Activated CD4-positive, alpha-beta memory T cell treated with anti-CD3 and anti-CD28 coated beads, Interleukin-2, amount 10 ng/mL, durations not matched to agents 7 days and 5 days (primary cell): ENCODE measurements around the gene CHN2. TPM values are rescaled to one million over a fixed set of nuclear protein-coding genes. Genes with fewer than 3 reads are reported as not detected.

Experiments
- CTCF ChIA-PET: fragments of 350-600 bp; sonication (Branson Sonifier 250); formaldehyde crosslinking; loops from one replicate; lab custom pipeline; 2021; ENCODE audit warnings: antibody characterized with exemption, inconsistent platforms; lab: Charles Lee
- POLR2A ChIA-PET: fragments of 350-600 bp; sonication (Branson Sonifier 250); formaldehyde crosslinking; loops from one replicate; lab custom pipeline; 2021; ENCODE audit warnings: antibody characterized with exemption; lab: Charles Lee
- DNase-seq: peaks from one replicate; pipeline ENCODE4 v3.0.0-alpha.2; 2020
- H3K27ac Mint-ChIP-seq: one replicate; pipeline ENCODE4 v1.8.0; 2021; ENCODE audit warnings: mild to moderate bottlenecking, mixed read lengths
- H3K27me3 Mint-ChIP-seq: one replicate; pipeline ENCODE4 v1.8.0; 2021; ENCODE audit warnings: mixed read lengths
- H3K36me3 Mint-ChIP-seq: one replicate; pipeline ENCODE4 v1.8.0; 2021; ENCODE audit warnings: low read depth, mixed read lengths
- H3K4me1 Mint-ChIP-seq: one replicate; pipeline ENCODE4 v1.8.0; 2021; ENCODE audit warnings: mixed read lengths
- H3K4me3 Mint-ChIP-seq: one replicate; pipeline ENCODE4 v1.8.0; 2021; ENCODE audit warnings: mild to moderate bottlenecking, mixed read lengths
- H3K9me3 Mint-ChIP-seq: one replicate; pipeline ENCODE4 v1.8.0; 2021; ENCODE audit warnings: mixed read lengths
- total RNA-seq, 2 experiments: library from RNA; stranded (reverse); gene quantifications; one replicate each; pipeline ENCODE4 v1.2.3, GENCODE V29; 2021

CHN2 gene
- total RNA-seq, 2 experiments from 2014 or later: 6.8 to 7.4 TPM

DNA sequence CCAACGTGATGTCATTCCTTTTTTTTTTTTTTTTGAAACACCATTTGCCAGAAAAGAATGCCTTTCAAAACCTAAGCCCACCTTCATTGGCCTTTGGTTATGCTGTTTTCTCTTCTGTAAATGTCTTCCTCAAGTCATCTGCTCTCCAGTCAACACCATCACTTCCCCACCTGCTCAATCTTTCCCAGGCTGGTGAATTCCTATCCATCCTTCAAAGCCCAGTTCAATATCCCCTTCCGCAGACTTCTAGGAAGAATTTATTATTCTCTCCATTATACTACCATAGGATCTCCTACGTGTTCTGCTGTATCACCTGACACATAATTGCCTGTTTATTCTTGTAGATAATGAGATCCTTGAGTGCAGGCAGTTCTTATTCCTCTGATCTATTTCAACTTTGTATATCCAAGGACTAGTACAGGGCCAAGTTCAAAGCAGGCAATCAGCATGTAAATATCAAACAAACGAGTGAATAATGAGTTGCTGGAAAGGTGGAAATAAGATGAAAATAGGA lies 295.6 kb downstream of the CHN2 start:
- DNase-seq: no peak
- Mint-ChIP-seq H3K36me3 (no peaks in the 10 kb centered on the region), H3K27me3 (no peaks in the 10 kb centered on the region), H3K4me1 (no peaks in the 10 kb centered on the region), H3K4me3 (no peak overlapping the region), H3K27ac (no peak overlapping the region), H3K9me3 (no peaks in the 10 kb centered on the region)
- POLR2A ChIA-PET: no interaction called here
- CTCF ChIA-PET: no interaction called here

DNA sequence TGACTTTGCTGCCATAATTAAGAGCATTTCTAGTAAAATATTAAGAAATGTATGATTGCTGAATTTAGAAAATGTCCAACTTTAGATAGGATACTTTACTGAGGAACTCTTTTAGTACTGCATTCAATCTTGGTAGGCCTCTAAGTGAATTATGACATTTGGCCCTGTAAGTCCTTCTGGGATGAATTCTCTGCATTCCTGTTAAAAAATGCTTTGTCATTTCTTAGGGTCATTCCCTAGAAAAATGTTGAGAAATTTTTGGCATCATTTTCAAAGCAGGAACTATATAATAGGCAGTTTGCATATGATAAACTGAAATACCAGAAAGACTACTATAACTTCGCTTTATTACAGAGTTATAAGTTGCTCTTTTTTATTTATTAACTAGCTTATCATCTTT lies 299.8 kb downstream of the CHN2 start:
- CTCF ChIA-PET: interaction anchor here (0.6 kb wide), 1 partner anchor 511 kb away, joined by 4 read pairs; no protein-coding TSS in a partner anchor
- Mint-ChIP-seq H3K36me3 (no peaks in the 10 kb centered on the region), H3K4me3 (no peak overlapping the region), H3K4me1 (no peaks in the 10 kb centered on the region), H3K27ac (no peak overlapping the region), H3K27me3 (no peaks in the 10 kb centered on the region), H3K9me3 (no peaks in the 10 kb centered on the region)
- no peak for DNase-seq
- POLR2A ChIA-PET: no interaction called here

DNA sequence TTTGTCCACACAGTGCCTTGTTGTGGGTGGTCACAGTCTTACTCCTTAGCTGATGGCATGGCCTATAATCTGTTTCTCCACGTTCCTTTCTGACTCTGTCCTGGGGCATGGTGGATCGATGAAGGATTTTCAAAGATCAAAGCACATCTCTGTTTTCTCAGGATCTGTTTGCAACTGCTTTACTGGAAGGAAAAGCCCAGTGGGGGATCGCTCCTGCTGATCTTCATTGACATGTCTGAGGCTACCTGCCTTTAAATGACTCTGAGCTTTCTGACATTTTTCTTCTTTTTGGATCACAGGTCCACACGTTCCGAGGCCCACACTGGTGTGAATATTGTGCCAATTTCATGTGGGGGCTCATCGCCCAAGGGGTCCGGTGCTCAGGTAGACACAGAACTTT lies 301.1 kb downstream of the CHN2 start:
- no peak for DNase-seq
- POLR2A ChIA-PET: no interaction called here
- Mint-ChIP-seq H3K4me3 (no peak overlapping the region), H3K9me3 (no peaks in the 10 kb centered on the region), H3K27ac (no peak overlapping the region), H3K36me3 (no peaks in the 10 kb centered on the region), H3K4me1 (no peaks in the 10 kb centered on the region), H3K27me3 (no peaks in the 10 kb centered on the region)
- CTCF ChIA-PET: no interaction called here

DNA sequence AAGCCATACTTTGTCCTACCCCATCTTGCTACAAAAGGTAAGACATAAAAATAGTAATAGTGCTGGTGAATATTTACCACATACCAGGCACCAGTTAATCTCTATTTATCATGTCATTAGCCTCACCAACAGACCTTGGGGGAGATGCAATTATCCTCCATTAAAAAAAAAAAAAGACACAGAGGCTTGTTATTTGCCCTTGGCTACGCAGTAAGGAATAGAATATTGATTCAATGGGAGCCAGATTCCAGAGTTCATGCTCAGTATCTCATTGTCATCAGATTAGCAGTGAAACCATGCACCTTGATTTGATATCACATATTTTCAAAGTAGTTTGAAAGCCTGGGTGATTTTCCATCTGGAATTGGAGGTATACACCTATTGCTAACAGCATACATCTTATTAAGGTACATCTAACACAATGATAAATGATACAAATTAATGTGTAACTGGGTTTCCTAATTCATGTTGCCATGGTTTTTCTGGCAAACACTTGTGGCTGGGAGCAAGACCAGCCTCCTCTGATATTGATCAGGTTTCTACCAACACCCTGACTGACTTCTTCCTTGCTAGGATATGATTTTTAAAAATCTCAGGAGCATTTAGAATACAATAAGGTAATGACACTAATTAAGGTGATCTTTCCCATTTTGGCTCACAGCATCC lies 301.9 kb downstream of the CHN2 start:
- H3K4me3 Mint-ChIP-seq: no peak overlapping the region
- CTCF ChIA-PET: no interaction called here
- no peaks in the 10 kb centered on the region for H3K27me3 Mint-ChIP-seq
- DNase-seq: no peak
- H3K9me3 Mint-ChIP-seq: no peaks in the 10 kb centered on the region
- no peaks in the 10 kb centered on the region for H3K36me3 Mint-ChIP-seq
- POLR2A ChIA-PET: no interaction called here
- no peak overlapping the region for H3K27ac Mint-ChIP-seq
- H3K4me1 Mint-ChIP-seq: no peaks in the 10 kb centered on the region

DNA sequence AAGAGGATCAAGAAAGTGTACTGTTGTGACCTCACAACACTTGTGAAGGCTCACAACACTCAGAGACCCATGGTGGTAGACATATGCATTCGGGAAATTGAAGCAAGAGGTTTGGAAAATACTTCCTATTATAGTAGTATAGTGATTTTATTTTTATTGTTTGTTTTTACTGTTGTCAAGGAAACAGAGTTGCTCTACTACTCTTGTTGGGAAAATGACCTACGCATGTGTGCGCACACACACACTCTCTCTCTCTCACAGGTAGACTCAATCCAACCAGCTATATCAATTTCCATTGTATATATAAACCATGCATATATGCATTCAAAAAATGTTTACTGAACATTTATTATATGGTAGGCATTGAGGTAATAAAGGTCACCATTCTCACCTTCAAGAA lies 305.4 kb downstream of the CHN2 start:
- H3K36me3 Mint-ChIP-seq: no peaks in the 10 kb centered on the region
- no peak overlapping the region for H3K4me3 Mint-ChIP-seq
- no peak overlapping the region for H3K27ac Mint-ChIP-seq
- no peaks in the 10 kb centered on the region for H3K9me3 Mint-ChIP-seq
- ChIA-PET CTCF (no interaction called here), POLR2A (no interaction called here)
- no peaks in the 10 kb centered on the region for H3K27me3 Mint-ChIP-seq
- DNase-seq: no peak
- H3K4me1 Mint-ChIP-seq: no peaks in the 10 kb centered on the region

DNA sequence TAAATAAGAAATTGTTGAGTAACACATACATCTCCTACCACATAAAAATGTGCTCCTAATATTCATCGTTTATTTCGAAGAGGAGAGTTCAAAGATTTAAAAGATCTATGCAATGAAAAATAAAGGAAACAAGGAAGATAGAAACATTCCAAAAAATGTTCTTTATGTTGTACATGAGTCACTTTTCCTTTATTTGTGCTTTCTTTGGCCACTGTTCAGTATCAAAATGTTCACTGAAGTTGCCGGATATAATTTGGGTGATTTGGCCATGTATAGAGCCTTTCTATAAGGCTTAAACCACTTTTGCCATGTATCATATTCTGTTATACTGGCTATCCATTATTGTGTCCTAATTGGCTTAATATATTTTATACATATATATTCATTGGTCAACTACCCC lies 306.1 kb downstream of the CHN2 start:
- no peak overlapping the region for H3K4me3 Mint-ChIP-seq
- H3K9me3 Mint-ChIP-seq: no peaks in the 10 kb centered on the region
- no peak overlapping the region for H3K27ac Mint-ChIP-seq
- no peaks in the 10 kb centered on the region for H3K36me3 Mint-ChIP-seq
- ChIA-PET POLR2A (no interaction called here), CTCF (no interaction called here)
- H3K4me1 Mint-ChIP-seq: no peaks in the 10 kb centered on the region
- no peaks in the 10 kb centered on the region for H3K27me3 Mint-ChIP-seq
- DNase-seq: no peak

DNA sequence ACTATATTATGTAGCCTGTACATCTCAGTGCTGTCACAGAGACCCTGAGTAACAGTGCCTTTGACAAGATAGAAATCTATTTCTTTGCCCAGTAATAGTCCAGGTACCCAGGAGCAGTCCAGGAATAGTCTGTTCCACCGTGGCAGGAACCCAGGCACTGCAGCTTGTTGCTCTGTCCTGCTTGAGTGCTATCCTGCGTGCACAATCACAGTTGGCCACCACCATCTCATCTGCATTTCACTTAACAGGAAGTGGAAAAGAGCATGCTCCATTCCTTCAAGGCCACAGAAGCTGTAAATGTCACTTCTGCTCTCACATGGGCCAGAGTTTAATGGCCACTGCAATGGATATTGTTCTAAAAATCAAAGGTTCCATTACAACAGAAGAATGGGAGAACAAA lies 307.6 kb downstream of the CHN2 start:
- Mint-ChIP-seq H3K4me1 (no peaks in the 10 kb centered on the region), H3K9me3 (no peaks in the 10 kb centered on the region), H3K27me3 (no peaks in the 10 kb centered on the region), H3K27ac (no peak overlapping the region), H3K36me3 (no peaks in the 10 kb centered on the region), H3K4me3 (no peak overlapping the region)
- ChIA-PET CTCF (no interaction called here), POLR2A (no interaction called here)
- DNase-seq: no peak

DNA sequence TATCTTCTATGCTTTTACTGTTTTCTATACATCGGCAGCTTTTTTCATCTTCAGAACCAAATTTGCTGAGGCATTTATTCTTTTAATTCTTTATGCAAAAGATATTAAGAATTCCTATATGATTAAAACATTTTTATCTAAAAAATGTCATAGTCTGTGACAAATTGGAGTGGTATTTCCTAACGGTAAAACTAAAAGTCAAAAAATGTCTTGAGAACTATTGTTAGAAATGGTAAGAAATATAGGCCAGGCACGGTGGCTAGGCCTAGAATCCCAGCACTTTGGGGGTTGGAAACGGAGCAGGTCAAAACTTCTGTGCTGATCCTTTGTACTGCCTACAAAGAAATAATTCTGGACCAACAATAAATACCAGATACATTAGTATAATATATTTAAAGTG lies 311.4 kb downstream of the CHN2 start:
- Mint-ChIP-seq H3K4me1 (no peaks in the 10 kb centered on the region), H3K27ac (no peak overlapping the region), H3K4me3 (no peak overlapping the region), H3K27me3 (no peaks in the 10 kb centered on the region), H3K9me3 (no peaks in the 10 kb centered on the region), H3K36me3 (no peaks in the 10 kb centered on the region)
- ChIA-PET POLR2A (no interaction called here), CTCF (no interaction called here)
- no peak for DNase-seq

DNA sequence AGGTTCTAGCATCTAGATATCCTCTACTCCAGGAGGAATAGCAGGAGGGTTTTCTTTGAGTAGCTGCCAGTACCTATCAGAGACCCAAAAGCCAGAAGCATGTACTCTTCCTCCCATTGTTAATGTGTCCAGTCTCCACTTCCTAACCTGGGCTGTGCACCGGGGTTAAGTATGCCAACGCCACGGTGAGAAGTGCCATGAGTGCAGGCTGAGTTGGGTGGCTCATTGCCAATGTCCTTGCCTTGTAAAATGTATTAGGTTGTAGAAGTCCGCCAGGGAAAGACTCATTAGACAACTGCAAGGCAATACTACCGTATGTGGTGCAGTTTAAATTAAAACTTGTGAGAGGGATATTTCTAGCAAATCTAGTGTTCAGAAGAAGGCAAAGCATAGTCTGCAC lies 314.0 kb downstream of the CHN2 start:
- no peaks in the 10 kb centered on the region for H3K36me3 Mint-ChIP-seq
- no peaks in the 10 kb centered on the region for H3K27me3 Mint-ChIP-seq
- H3K4me3 Mint-ChIP-seq: no peak overlapping the region
- H3K27ac Mint-ChIP-seq: no peak overlapping the region
- no peaks in the 10 kb centered on the region for H3K9me3 Mint-ChIP-seq
- no peaks in the 10 kb centered on the region for H3K4me1 Mint-ChIP-seq
- ChIA-PET POLR2A (no interaction called here), CTCF (no interaction called here)
- no peak for DNase-seq

DNA sequence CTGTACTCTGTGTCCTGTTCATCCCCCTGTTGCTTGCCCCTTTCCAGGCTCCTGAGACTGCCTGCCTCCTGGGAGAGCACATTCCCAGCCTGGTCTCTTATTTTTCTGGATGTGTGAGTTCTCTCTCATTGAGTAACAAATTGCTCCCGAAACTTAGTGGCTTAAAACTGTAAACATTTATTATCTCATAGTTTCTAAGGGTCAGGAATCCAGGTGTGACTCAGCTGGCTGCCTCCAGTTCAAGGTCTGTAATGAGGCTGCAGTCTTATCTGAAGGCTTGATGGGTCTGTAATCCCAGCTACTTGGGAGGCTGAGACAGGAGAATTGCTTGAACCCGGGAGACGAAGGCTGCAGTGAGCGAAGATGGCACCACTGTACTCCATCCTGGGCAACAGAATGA lies 315.5 kb downstream of the CHN2 start:
- H3K4me1 Mint-ChIP-seq: no peaks in the 10 kb centered on the region
- no peak for DNase-seq
- no peaks in the 10 kb centered on the region for H3K9me3 Mint-ChIP-seq
- no peaks in the 10 kb centered on the region for H3K36me3 Mint-ChIP-seq
- ChIA-PET POLR2A (no interaction called here), CTCF (no interaction called here)
- H3K4me3 Mint-ChIP-seq: no peak overlapping the region
- no peak overlapping the region for H3K27ac Mint-ChIP-seq
- H3K27me3 Mint-ChIP-seq: no peaks in the 10 kb centered on the region

DNA sequence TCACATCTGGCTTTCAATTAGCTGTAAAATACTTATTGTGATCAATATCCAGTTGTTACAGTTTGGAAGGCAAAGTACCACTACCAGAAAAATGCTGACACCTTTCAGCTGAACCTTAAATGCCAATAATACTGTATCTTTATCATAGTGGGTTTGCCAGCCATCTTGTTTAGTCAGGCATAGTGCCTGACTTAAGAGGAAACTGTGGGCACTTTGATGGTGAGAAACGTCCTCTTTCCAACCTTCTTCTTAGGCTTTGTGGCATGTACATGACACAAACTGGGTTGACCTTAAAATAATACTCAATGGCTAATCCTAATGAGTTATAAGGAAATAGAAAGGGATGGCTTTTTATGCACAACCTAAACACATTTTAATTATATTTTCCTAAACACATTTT lies 316.8 kb downstream of the CHN2 start:
- H3K27me3 Mint-ChIP-seq: no peaks in the 10 kb centered on the region
- no peak overlapping the region for H3K27ac Mint-ChIP-seq
- CTCF ChIA-PET: no interaction called here
- H3K4me3 Mint-ChIP-seq: no peak overlapping the region
- no peaks in the 10 kb centered on the region for H3K4me1 Mint-ChIP-seq
- no peak for DNase-seq
- H3K9me3 Mint-ChIP-seq: no peaks in the 10 kb centered on the region
- no peaks in the 10 kb centered on the region for H3K36me3 Mint-ChIP-seq
- POLR2A ChIA-PET: no interaction called here

DNA sequence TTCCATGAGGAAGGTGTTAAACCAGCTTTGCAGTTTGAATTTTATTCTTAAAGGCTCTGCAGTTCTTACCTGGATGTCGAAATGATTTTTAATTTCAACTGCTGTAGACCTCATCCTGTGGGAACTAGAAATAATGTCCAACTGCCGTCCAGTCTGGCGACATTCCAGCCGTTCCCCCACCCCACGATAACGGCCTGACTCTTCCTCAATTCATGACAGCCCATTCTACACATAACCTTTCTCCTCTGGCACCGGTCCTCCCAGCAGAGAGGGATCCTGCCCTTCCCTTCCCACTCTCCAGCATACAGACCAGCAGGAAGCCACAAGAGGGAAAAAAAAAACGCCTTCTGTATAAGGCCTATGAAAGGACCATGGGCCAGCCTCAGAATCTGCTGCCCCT lies 317.3 kb downstream of the CHN2 start:
- H3K4me3 Mint-ChIP-seq: no peak overlapping the region
- no peaks in the 10 kb centered on the region for H3K27me3 Mint-ChIP-seq
- CTCF ChIA-PET: no interaction called here
- no peaks in the 10 kb centered on the region for H3K4me1 Mint-ChIP-seq
- H3K9me3 Mint-ChIP-seq: no peaks in the 10 kb centered on the region
- H3K36me3 Mint-ChIP-seq: no peaks in the 10 kb centered on the region
- POLR2A ChIA-PET: no interaction called here
- no peak overlapping the region for H3K27ac Mint-ChIP-seq
- no peak for DNase-seq

DNA sequence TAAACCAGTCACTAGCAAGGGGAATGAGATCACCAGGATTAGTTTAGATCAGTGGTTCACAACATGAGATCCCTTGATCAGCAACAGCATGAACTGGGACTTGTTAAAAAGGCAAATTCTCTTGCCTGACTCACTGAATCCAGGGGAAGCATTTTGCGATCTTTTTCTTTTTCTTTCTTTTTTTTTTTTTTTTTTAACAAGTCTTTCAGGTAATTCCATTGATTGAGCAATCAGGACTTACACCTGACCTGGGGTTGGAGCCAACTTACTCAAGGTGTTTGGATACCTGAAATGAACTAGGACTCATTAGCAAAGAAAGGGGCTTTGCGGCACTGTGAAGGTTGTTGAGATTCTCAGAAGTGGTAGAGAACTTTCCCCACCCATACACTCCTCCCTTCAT lies 321.9 kb downstream of the CHN2 start:
- ChIA-PET CTCF (no interaction called here), POLR2A (no interaction called here)
- Mint-ChIP-seq H3K27me3 (no peaks in the 10 kb centered on the region), H3K9me3 (no peaks in the 10 kb centered on the region), H3K36me3 (no peaks in the 10 kb centered on the region), H3K27ac (no peak overlapping the region), H3K4me1 (no peaks in the 10 kb centered on the region), H3K4me3 (no peak overlapping the region)
- no peak for DNase-seq

DNA sequence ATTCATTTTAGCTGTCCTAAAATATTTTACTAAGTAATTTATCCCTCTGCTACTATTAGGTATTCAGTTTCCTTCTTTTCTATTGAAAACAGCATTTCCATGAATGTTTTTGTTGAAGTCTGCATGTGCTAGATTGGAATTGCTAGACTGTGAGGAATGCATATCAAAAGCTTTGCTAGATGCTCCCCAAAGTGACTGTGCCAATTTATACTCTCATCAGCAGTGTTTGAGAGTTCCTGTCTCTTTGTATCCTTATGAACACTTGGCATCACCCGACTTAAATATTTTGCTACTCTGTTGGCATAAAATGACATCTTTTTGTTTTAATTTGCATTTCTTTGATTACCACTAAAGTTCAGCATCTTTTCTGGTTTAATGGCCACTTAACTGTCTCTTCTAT lies 324.0 kb downstream of the CHN2 start:
- Mint-ChIP-seq H3K4me1 (no peaks in the 10 kb centered on the region), H3K36me3 (no peaks in the 10 kb centered on the region), H3K9me3 (no peaks in the 10 kb centered on the region), H3K27ac (no peak overlapping the region), H3K4me3 (no peak overlapping the region), H3K27me3 (no peaks in the 10 kb centered on the region)
- no peak for DNase-seq
- ChIA-PET POLR2A (no interaction called here), CTCF (no interaction called here)
